Activated CD4-positive, alpha-beta memory T cell treated with anti-CD3 and anti-CD28 coated beads for 36 hours (primary cell): Measurements from ENCODE around the gene LRRK1. TPM values are rescaled to one million over a fixed set of nuclear protein-coding genes. Genes with fewer than 3 reads are reported as not detected.

Source experiments
- CTCF ChIA-PET: fragments of 350-600 bp; sonication (Branson Sonifier 250); formaldehyde crosslinking; loops from one replicate; lab custom pipeline; 2021; ENCODE audit warnings: antibody characterized with exemption, inconsistent platforms; lab: Charles Lee
- POLR2A ChIA-PET: fragments of 350-600 bp; sonication (Branson Sonifier 250); formaldehyde crosslinking; loops from one replicate; lab custom pipeline; 2021; ENCODE audit warnings: antibody characterized with exemption; lab: Charles Lee
- DNase-seq: peaks from one replicate; pipeline ENCODE4 v3.0.0-alpha.2; 2020
- H3K27ac Mint-ChIP-seq: one replicate; pipeline ENCODE4 v1.8.0; 2021; ENCODE audit warnings: mixed read lengths
- H3K27me3 Mint-ChIP-seq: one replicate; pipeline ENCODE4 v1.8.0; 2021; ENCODE audit warnings: mixed read lengths
- H3K36me3 Mint-ChIP-seq: one replicate; pipeline ENCODE4 v1.8.0; 2021; ENCODE audit warnings: mixed read lengths
- H3K4me1 Mint-ChIP-seq: one replicate; pipeline ENCODE4 v1.8.0; 2021; ENCODE audit warnings: low read depth, mixed read lengths
- H3K4me3 Mint-ChIP-seq: one replicate; pipeline ENCODE4 v1.8.0; 2021; ENCODE audit warnings: mild to moderate bottlenecking, mixed read lengths
- H3K9me3 Mint-ChIP-seq: one replicate; pipeline ENCODE4 v1.8.0; 2021; ENCODE audit warnings: mixed read lengths
- intact Hi-C: fragments of 100-400 bp; cut with micrococcal nuclease; formaldehyde crosslinking; loops from one replicate; pipeline ENCODE4 v1.15.1; 2023
- total RNA-seq, 2 experiments: library from RNA; stranded (reverse); gene quantifications; one replicate each; pipeline ENCODE4 v1.2.3, GENCODE V29; 2021

LRRK1 gene
- total RNA-seq, 2 experiments from 2014 or later, result 0.41 to 0.71 TPM

- no peak for DNase-seq
- Mint-ChIP-seq H3K4me1 (no peaks in the 10 kb centered on the region), H3K4me3 (no peak overlapping the region), H3K36me3 (peaks cover 8% of the 10 kb centered on the region), H3K27me3 (peaks cover 21% of the 10 kb centered on the region), H3K9me3 (peaks cover 22% of the 10 kb centered on the region), H3K27ac (no peak overlapping the region)
- CTCF ChIA-PET, result no interaction called here
- intact Hi-C loops, result no loop called here
- POLR2A ChIA-PET, result no interaction called here
These were observed 117.0 kb downstream of the LRRK1 start for GRCh38 chr15:101036189-101036588.

- peaks cover 8% of the 10 kb centered on the region for H3K36me3 Mint-ChIP-seq
- H3K27me3 Mint-ChIP-seq, result peaks cover 26% of the 10 kb centered on the region
- H3K4me1 Mint-ChIP-seq, result no peaks in the 10 kb centered on the region
- intact Hi-C loops, result no loop called here
- no peak overlapping the region for H3K4me3 Mint-ChIP-seq
- peaks cover 26% of the 10 kb centered on the region for H3K9me3 Mint-ChIP-seq
- no peak for DNase-seq
- POLR2A ChIA-PET, result no interaction called here
- CTCF ChIA-PET, result interaction anchor here (0.9 kb wide), 1 partner anchor 29 kb away, joined by 3 read pairs; no protein-coding TSS in a partner anchor
- no peak overlapping the region for H3K27ac Mint-ChIP-seq
These were observed 118.1 kb downstream of the LRRK1 start for GRCh38 chr15:101037090-101037830.

DNA sequence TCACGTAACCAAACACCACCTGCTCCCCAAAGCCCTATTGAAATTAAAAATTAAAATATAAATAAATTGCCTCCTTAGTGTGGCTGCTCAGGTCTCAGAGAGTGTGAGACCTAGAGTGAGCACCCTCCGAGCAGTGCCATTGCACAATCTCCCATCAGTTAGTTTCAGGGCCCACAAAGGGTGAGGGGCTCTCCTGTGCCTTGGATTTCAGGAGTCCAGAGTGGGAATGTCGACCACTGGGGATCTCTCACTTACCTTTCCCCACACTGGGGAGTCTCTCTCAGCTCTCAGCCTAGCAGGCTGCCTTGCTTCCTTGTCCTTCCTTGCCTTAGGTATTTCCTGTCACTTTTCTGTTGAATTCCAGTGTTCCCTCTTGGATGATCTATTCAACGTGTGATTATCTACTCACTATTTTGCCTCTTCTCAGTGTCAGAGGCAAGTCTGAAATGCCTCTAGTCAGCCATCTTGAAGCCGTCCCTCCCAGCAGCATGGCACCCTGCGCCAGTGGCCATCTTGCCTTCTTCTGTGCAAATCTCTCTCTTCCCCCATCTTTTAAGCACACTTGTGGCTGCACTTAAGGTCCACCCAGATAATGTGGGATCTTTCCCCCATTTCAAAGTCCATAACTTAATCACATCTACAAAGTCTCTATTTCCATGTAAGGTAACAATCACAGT lies 119.3 kb downstream of the LRRK1 start:
- ChIA-PET POLR2A (no interaction called here), CTCF (interaction anchor here (1.0 kb wide), 1 partner anchor 23 kb away, joined by 3 read pairs; no protein-coding TSS in a partner anchor)
- H3K4me3 Mint-ChIP-seq, result no peak overlapping the region
- no peak for DNase-seq
- peaks cover 29% of the 10 kb centered on the region for H3K27me3 Mint-ChIP-seq
- H3K36me3 Mint-ChIP-seq, result peaks cover 8% of the 10 kb centered on the region
- intact Hi-C loops, result no loop called here
- H3K27ac Mint-ChIP-seq, result no peak overlapping the region
- peaks cover 26% of the 10 kb centered on the region for H3K9me3 Mint-ChIP-seq
- H3K4me1 Mint-ChIP-seq, result no peaks in the 10 kb centered on the region

DNA sequence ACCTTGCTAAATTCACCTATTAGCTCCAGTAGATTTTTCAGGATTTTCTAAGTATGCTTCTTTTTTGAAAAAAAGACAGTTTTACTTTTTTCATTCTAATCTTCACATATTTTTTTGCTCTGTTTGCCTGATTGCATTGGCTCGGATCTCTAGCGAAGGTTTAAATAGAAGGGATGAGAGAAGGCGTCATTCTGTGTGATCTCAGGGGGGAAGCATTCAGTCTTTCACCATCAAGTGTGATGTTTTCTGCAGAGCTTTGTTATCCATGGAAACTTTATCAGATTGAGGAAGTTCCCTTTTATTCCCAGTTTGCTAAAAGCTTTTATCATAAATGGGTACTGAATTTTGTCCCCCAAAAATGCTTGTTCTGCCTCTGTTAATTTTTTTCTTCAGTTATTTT lies 120.3 kb downstream of the LRRK1 start:
- H3K27ac Mint-ChIP-seq, result no peak overlapping the region
- H3K4me3 Mint-ChIP-seq, result no peak overlapping the region
- no peak for DNase-seq
- H3K4me1 Mint-ChIP-seq, result no peaks in the 10 kb centered on the region
- CTCF ChIA-PET, result interaction anchor here (0.6 to 1.0 kb wide), 3 partner anchors 24 to 202 kb away, joined by 3 to 4 read pairs (median 3); no protein-coding TSS in a partner anchor
- peaks cover 26% of the 10 kb centered on the region for H3K9me3 Mint-ChIP-seq
- intact Hi-C loops, result no loop called here
- H3K36me3 Mint-ChIP-seq, result peaks cover 8% of the 10 kb centered on the region
- peaks cover 29% of the 10 kb centered on the region for H3K27me3 Mint-ChIP-seq
- POLR2A ChIA-PET, result no interaction called here

DNA sequence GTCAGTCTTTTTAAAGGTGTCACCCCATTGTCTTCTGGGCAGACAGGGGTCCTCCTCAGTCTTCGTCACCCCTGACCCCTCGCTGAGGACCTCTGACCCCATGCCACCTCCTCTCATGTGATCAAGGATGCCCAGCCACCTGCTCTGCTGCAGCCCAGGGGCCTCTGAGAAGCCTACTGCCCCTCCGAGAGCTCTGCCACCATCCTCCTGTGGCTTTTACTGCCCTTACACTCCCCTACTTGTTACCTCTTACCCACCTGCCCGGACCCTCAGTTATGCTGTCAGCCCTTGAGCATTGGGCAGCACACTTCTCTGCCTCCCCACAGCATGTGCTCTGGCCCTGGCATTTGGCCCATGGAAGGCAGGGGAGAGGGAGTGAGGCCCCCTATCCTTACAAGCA lies 123.2 kb downstream of the LRRK1 start:
- DNase-seq, result no peak
- CTCF ChIA-PET, result no interaction called here
- intact Hi-C loops, result no loop called here
- H3K36me3 Mint-ChIP-seq, result no peaks in the 10 kb centered on the region
- H3K27ac Mint-ChIP-seq, result no peak overlapping the region
- H3K4me1 Mint-ChIP-seq, result no peaks in the 10 kb centered on the region
- POLR2A ChIA-PET, result no interaction called here
- H3K27me3 Mint-ChIP-seq, result peaks cover 23% of the 10 kb centered on the region
- peaks cover 4% of the 10 kb centered on the region for H3K9me3 Mint-ChIP-seq
- no peak overlapping the region for H3K4me3 Mint-ChIP-seq

DNA sequence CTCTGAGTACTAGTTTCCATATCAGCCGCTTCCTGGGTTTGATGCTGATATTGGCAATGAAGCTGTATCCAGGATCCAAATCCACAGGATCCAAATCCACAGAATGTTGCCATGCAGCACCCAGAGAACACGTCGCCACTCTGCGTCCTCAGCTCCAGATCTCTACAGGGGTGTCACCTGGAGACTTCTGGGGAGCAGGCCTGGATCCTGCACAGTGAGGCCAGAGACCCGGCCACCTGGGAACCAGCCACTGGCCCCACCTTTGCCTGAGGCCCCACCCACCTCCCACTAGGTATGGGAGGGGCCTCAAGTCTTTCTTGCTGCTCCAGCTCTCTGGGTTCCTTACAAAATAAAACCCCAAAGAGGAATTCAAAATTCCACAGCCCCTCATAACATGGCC lies 123.9 kb downstream of the LRRK1 start:
- no peak for DNase-seq
- no peak overlapping the region for H3K4me3 Mint-ChIP-seq
- ChIA-PET CTCF (no interaction called here), POLR2A (no interaction called here)
- H3K9me3 Mint-ChIP-seq, result peaks cover 4% of the 10 kb centered on the region
- H3K4me1 Mint-ChIP-seq, result no peaks in the 10 kb centered on the region
- H3K36me3 Mint-ChIP-seq, result no peaks in the 10 kb centered on the region
- peaks cover 23% of the 10 kb centered on the region for H3K27me3 Mint-ChIP-seq
- intact Hi-C loops, result no loop called here
- no peak overlapping the region for H3K27ac Mint-ChIP-seq

- H3K36me3 Mint-ChIP-seq, result no peaks in the 10 kb centered on the region
- peaks cover 4% of the 10 kb centered on the region for H3K9me3 Mint-ChIP-seq
- ChIA-PET CTCF (no interaction called here), POLR2A (no interaction called here)
- intact Hi-C loops, result no loop called here
- H3K27me3 Mint-ChIP-seq, result peaks cover 20% of the 10 kb centered on the region
- no peak for DNase-seq
- no peak overlapping the region for H3K27ac Mint-ChIP-seq
- H3K4me1 Mint-ChIP-seq, result no peaks in the 10 kb centered on the region
- no peak overlapping the region for H3K4me3 Mint-ChIP-seq
These were observed 124.9 kb downstream of the LRRK1 start for GRCh38 chr15:101043911-101044624.

- intact Hi-C loops, result no loop called here
- peak; percentile 1 for DNase-seq
- ChIA-PET CTCF (no interaction called here), POLR2A (no interaction called here)
- peaks cover 18% of the 10 kb centered on the region for H3K27me3 Mint-ChIP-seq
- H3K4me1 Mint-ChIP-seq, result no peaks in the 10 kb centered on the region
- H3K9me3 Mint-ChIP-seq, result peaks cover 4% of the 10 kb centered on the region
- H3K4me3 Mint-ChIP-seq, result no peak overlapping the region
- H3K27ac Mint-ChIP-seq, result no peak overlapping the region
- H3K36me3 Mint-ChIP-seq, result no peaks in the 10 kb centered on the region
These were observed 125.6 kb downstream of the LRRK1 start for GRCh38 chr15:101044625-101045235.

- Mint-ChIP-seq H3K27me3 (peaks cover 18% of the 10 kb centered on the region), H3K9me3 (peaks cover 4% of the 10 kb centered on the region), H3K4me3 (no peak overlapping the region), H3K27ac (no peak overlapping the region), H3K4me1 (no peaks in the 10 kb centered on the region), H3K36me3 (no peaks in the 10 kb centered on the region)
- ChIA-PET CTCF (no interaction called here), POLR2A (no interaction called here)
- DNase-seq, result no peak
- intact Hi-C loops, result no loop called here
These were observed 126.1 kb downstream of the LRRK1 start for GRCh38 chr15:101045236-101045646.

DNA sequence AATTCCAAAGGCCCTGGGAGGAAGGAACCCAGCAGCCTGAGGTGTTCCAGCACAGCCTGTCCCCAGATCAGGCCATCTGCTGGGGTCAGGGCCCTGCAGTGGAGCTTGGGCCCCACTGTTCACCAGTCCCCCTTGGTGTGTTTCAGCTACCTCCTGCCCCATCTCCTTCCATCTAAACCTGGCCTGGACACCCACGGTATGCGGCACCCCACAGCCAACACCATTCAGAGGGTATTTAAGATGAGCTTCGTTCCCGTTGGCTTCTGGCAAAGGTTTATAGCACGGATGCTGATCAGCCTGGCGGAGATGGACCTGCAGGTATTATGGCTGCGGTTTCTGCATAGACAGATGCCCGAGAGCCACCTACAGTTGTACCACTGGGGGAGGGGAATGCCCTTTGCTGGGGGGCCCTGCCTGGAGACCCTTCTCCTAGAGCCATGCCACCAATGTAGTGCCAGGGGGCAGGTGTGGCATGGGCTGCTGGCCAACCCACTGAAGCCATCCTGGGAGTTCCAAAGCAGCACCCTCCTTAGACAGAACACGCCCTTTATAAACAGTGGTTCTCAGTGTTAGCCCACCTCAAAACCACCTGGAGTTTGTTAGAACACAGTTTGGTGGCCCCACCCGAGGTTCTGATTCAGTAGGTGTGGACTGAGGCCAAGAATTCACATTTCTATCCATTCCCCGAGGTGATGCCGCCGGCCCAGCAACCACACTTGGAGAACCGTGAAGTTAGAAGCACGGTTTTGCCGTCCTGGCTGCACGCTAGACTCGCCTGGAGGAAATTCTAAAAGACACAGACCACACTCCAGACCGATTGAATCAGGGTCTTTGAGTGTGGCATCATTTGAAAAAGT lies 126.9 kb downstream of the LRRK1 start:
- DNase-seq, result peak; percentile 3
- Mint-ChIP-seq H3K4me1 (no peaks in the 10 kb centered on the region), H3K4me3 (no peak overlapping the region), H3K9me3 (peaks cover 4% of the 10 kb centered on the region), H3K36me3 (no peaks in the 10 kb centered on the region), H3K27ac (no peak overlapping the region), H3K27me3 (peaks cover 14% of the 10 kb centered on the region)
- POLR2A ChIA-PET, result no interaction called here
- CTCF ChIA-PET, result no interaction called here
- intact Hi-C loops, result no loop called here

- Mint-ChIP-seq H3K36me3 (no peaks in the 10 kb centered on the region), H3K4me3 (no peak overlapping the region), H3K27ac (no peak overlapping the region), H3K27me3 (peaks cover 9% of the 10 kb centered on the region), H3K9me3 (no peaks in the 10 kb centered on the region), H3K4me1 (no peaks in the 10 kb centered on the region)
- ChIA-PET CTCF (interaction anchor here (0.9 kb wide), 1 partner anchor 38 kb away, joined by 3 read pairs; no protein-coding TSS in a partner anchor), POLR2A (no interaction called here)
- intact Hi-C loops, result no loop called here
- DNase-seq, result no peak
These were observed 127.7 kb downstream of the LRRK1 start for GRCh38 chr15:101046826-101047225.
